Vagina (tissue), 2 donors: ENCODE measurements around the gene KDM2A. TPM values are rescaled to one million over a fixed set of nuclear protein-coding genes. Genes with fewer than 3 reads are reported as not detected.
A peak's percentile ranks its signal among the peaks of the same experiment; 100 is the strongest.
"Not testable (repeated sequence)": the region's sequence is repeated elsewhere in the genome, so short reads cannot be mapped to it uniquely, and the experiment has no call there.

Experiments used
- DNase-seq, 2 donors: peaks; one replicate each; pipeline ENCODE4 v3.0.0-alpha.2; 2017; ENCODE audit errors: extremely low spot score in 2 of 2
- H3K27ac ChIP-seq: fragments of 200-600 bp; sonication (generic); one replicate; pipeline ENCODE4 v1.5.1; 2019
- H3K27me3 ChIP-seq: fragments of 200-600 bp; sonication (generic); one replicate; pipeline ENCODE4 v1.5.1; 2019
- H3K36me3 ChIP-seq, 2 donors: fragments of 200-600 bp; sonication (generic); one replicate each; pipeline ENCODE4 v1.5.1; 2017 to 2019
- H3K4me1 ChIP-seq: fragments of 200-600 bp; sonication (generic); one replicate; pipeline ENCODE4 v1.5.1; 2019
- H3K4me3 ChIP-seq, 2 donors: fragments of 200-600 bp; sonication (generic); 1 replicate in 1 of 2; 2 replicates in 1 of 2; pipeline ENCODE4 v1.5.1; 2016 to 2019
- H3K9me3 ChIP-seq: fragments of 200-600 bp; sonication (generic); one replicate; pipeline ENCODE4 v1.5.1; 2019
- CTCF ChIP-seq, 3 experiments: fragments of 450-650 bp in 2 of 3; fragments of 200-600 bp in 1 of 3; sonication (generic) in 1 of 3; IDR thresholded peaks; one replicate each; pipeline ENCODE4 v1.5.1; 2017 to 2019; ENCODE audit warnings: antibody characterized with exemption in 3 of 3, mild to moderate bottlenecking in 2 of 3, moderate library complexity in 2 of 3
- POLR2A ChIP-seq, 2 donors: fragments of 450-650 bp; IDR thresholded peaks; one replicate each; pipeline ENCODE4 v1.6.1; 2017; ENCODE audit warnings: antibody characterized with exemption in 2 of 2, mild to moderate bottlenecking in 2 of 2, moderate library complexity in 2 of 2
- POLR2AphosphoS5 ChIP-seq, 2 donors: sonication (generic); formaldehyde crosslinking; IDR thresholded peaks; one replicate each; pipeline ENCODE4 v1.9.0; 2017; ENCODE audit warnings: antibody characterized with exemption in 2 of 2, mild to moderate bottlenecking in 2 of 2, low read depth in 1 of 2; ENCODE audit not compliant: insufficient read depth in 1 of 2
- intact Hi-C: fragments of 100-400 bp; cut with DNase I; formaldehyde crosslinking; loops from one replicate; pipeline ENCODE4 v1.15.1; 2023
- total RNA-seq: library from RNA; depleted of rRNA; stranded (reverse); fragments of >200 nt; gene quantifications from one replicate; pipeline ENCODE4 v1.2.3, GENCODE V29; 2016

KDM2A gene
- total RNA-seq, 1 donor from 2014 or later = 51.8 TPM

- no peaks in the 10 kb centered on the region for H3K9me3 ChIP-seq
- peak in 1 of 2 donors; percentile 31 for TF ChIP-seq POLR2AphosphoS5 (IDR thresholded peaks at IDR 0.05; ENCODE audit: insufficient read depth in 1 of 2, low read depth in 1 of 2)
- no peak for TF ChIP-seq CTCF (IDR thresholded peaks at IDR 0.05)
- TF ChIP-seq POLR2A (IDR thresholded peaks at IDR 0.05) = no peak
- peaks cover 38% of the 10 kb centered on the region for H3K4me1 ChIP-seq
- H3K27ac ChIP-seq = peak overlapping the region; percentile 96
- peak overlapping the region; percentile 86 to 99 for H3K4me3 ChIP-seq
- no peaks in the 10 kb centered on the region for H3K36me3 ChIP-seq
- no peaks in the 10 kb centered on the region for H3K27me3 ChIP-seq
- DNase-seq = no peak
- intact Hi-C loops = loop anchor here (2.0 kb wide), 1 partner anchor 119 kb away; no protein-coding TSS in a partner anchor
These were observed 725 bp downstream of the KDM2A start for GRCh38 chr11:67119585-67120391.

GRCh38 chr11:67120456-67120855 is 1.4 kb downstream of the KDM2A start:
- Histone ChIP-seq H3K27ac (peak overlapping the region; percentile 96), H3K27me3 (no peaks in the 10 kb centered on the region), H3K4me1 (peaks cover 40% of the 10 kb centered on the region), H3K36me3 (no peaks in the 10 kb centered on the region), H3K9me3 (no peaks in the 10 kb centered on the region), H3K4me3 (peak overlapping the region; percentile 86 to 99)
- TF ChIP-seq POLR2AphosphoS5 (IDR thresholded peaks at IDR 0.05; ENCODE audit: insufficient read depth in 1 of 2, low read depth in 1 of 2) (no peak), POLR2A (IDR thresholded peaks at IDR 0.05) (no peak), CTCF (IDR thresholded peaks at IDR 0.05) (no peak)
- intact Hi-C loops = no loop called here
- DNase-seq = no peak

GRCh38 chr11:67120881-67121710 is 2.0 kb downstream of the KDM2A start:
- H3K36me3 ChIP-seq = no peaks in the 10 kb centered on the region
- no peak for TF ChIP-seq CTCF (IDR thresholded peaks at IDR 0.05)
- TF ChIP-seq POLR2AphosphoS5 (IDR thresholded peaks at IDR 0.05; ENCODE audit: insufficient read depth in 1 of 2, low read depth in 1 of 2) = no peak
- no peak for TF ChIP-seq POLR2A (IDR thresholded peaks at IDR 0.05)
- intact Hi-C loops = no loop called here
- H3K4me3 ChIP-seq = peak overlapping the region; percentile 86 to 99
- peaks cover 40% of the 10 kb centered on the region for H3K4me1 ChIP-seq
- no peak for DNase-seq
- H3K27me3 ChIP-seq = no peaks in the 10 kb centered on the region
- H3K9me3 ChIP-seq = no peaks in the 10 kb centered on the region
- peak overlapping the region; percentile 96 for H3K27ac ChIP-seq

- H3K27me3 ChIP-seq, DNase-seq, H3K27ac ChIP-seq, H3K36me3 ChIP-seq, intact Hi-C loops, H3K4me3 ChIP-seq, H3K9me3 ChIP-seq: not testable (repeated sequence)
- peaks cover 61% of the 10 kb centered on the region for H3K4me1 ChIP-seq
These were observed 4.7 kb downstream of the KDM2A start for GRCh38 chr11:67123801-67124200.

- Histone ChIP-seq H3K4me1 (peaks cover 71% of the 10 kb centered on the region), H3K36me3 (peaks cover 0 to 12% of the 10 kb centered on the region in 2 donors)
- intact Hi-C loops = not testable (repeated sequence)
These were observed 7.2 kb downstream of the KDM2A start for GRCh38 chr11:67126243-67126642.

More at GRCh38 chr11:67126243-67126642, 7.2 kb downstream of the KDM2A start:
- H3K4me3 ChIP-seq, H3K27ac ChIP-seq, DNase-seq, H3K9me3 ChIP-seq, H3K27me3 ChIP-seq: not testable (repeated sequence)
